ENCODE measurements around the gene PDE4B. TPM values are rescaled to one million over a fixed set of nuclear protein-coding genes. Genes with fewer than 3 reads are reported as not detected.
"Not testable (repeated sequence)": the region's sequence is repeated elsewhere in the genome, so short reads cannot be mapped to it uniquely, and the experiment has no call there.

The PDE4B gene
- total RNA-seq, 1 experiment from 2014 or later, result 6.9 TPM

DNA sequence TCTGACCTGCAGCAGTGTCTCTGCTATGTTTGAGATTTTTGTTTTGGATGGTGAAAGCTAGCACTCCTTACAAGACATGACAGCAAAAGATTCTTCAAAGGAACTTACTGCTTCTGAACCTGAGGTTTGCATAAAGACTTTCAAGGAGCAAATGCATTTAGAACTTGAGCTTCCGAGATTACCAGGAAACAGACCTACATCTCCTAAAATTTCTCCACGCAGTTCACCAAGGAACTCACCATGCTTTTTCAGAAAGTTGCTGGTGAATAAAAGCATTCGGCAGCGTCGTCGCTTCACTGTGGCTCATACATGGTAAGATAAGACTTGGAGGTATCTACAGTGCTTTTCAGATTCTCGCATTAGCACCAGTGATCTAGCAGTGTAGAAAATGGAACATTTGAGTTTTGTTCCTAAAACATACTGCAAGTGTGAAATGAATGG lies 200.2 kb downstream of the PDE4B start:
- DNase-seq (ENCODE audit: low read depth), result no peak

GRCh38 chr1:65994223-65994622 lies 201.5 kb downstream of the PDE4B start:
- DNase-seq (ENCODE audit: low read depth), result no peak

GRCh38 chr1:65995336-65995735 lies 202.6 kb downstream of the PDE4B start:
- DNase-seq (ENCODE audit: low read depth), result no peak

GRCh38 chr1:65995928-65996327 lies 203.2 kb downstream of the PDE4B start:
- no peak for DNase-seq (ENCODE audit: low read depth)

- DNase-seq (ENCODE audit: low read depth), result no peak
Observed at GRCh38 chr1:65997693-65998092, 205.0 kb downstream of the PDE4B start.

GRCh38 chr1:65998763-65999583 lies 206.3 kb downstream of the PDE4B start:
- no peak for DNase-seq (ENCODE audit: low read depth)

- no peak for DNase-seq (ENCODE audit: low read depth)
Observed at GRCh38 chr1:66000033-66000637, 207.4 kb downstream of the PDE4B start.

DNA sequence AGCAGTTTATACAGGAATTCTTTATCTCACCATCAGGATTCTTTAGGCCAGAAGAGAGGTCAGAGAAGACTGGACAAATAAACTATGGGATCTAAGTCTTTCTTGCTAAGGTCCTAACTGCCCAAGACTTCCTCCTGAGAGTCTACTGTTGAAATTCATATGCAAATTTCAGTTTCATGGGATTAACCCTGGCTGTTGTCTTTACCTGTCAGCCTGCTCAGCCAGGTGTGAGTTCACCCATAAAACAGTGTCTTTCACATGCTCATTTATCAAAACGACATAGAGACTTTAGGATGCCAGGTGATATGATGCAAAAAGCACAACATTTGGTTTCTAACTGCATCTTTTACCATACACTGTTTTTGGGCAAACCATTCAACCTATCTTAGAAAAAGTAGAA lies 211.0 kb downstream of the PDE4B start:
- no peak for DNase-seq (ENCODE audit: low read depth)

GRCh38 chr1:66006534-66006933 lies 213.8 kb downstream of the PDE4B start:
- not testable (repeated sequence) for DNase-seq (ENCODE audit: low read depth)

DNA sequence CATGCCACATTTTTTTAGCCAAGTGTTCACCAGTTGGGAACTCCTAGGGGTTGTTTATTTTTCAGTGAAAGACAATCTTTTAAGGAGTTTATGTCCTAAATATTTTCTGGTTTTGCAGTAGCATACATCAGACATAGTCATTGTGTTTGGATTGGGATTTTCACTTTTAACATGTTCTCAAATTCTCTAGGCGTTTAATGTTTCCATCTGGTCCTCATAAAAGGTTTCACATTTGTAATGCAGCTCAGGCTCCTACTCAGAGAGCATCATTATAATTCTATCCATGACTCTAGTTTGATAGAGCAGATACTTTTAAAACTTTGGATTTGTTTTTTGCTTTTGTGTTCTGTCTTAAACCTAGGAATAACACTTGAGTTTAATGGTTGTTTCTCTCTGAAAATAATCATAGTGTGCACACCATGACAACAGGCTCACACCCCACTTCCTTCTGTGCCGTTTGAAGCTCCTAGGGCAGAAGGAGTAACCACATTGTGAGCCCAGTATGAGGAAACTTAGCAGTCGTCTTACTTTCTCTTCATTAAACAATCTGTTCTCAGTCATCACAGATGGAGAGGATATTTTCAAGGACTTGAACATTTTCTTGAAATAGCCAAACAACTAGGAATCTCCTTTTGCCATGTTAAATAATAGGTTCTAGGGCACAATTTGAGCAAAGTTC lies 219.6 kb downstream of the PDE4B start:
- no peak for DNase-seq (ENCODE audit: low read depth)

DNA sequence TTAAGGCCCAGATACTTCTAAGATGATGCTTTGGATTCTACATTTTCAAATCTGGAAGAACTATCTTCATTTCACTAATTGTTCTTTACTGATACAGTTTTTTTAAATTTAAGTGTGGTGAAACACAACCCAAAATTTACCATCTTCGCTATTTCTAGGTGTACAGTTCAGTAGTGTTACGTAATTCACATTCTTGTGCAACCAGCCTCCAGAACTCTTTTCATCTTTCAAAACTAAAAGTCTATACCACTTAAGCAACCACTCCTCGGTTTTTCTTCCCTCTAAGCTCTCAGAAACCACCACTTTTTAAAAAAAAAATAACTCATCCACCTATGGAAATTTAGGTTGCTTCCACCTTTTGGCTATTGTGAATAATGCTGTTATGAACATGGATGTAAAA lies 220.7 kb downstream of the PDE4B start:
- DNase-seq (ENCODE audit: low read depth), result no peak

GRCh38 chr1:66022904-66023620 lies 230.4 kb downstream of the PDE4B start:
- DNase-seq (ENCODE audit: low read depth), result no peak

- no peak for DNase-seq (ENCODE audit: low read depth)
Observed at GRCh38 chr1:66025188-66025587, 232.5 kb downstream of the PDE4B start.

- DNase-seq (ENCODE audit: low read depth), result no peak
Observed at GRCh38 chr1:66028035-66028434, 235.3 kb downstream of the PDE4B start.

DNA sequence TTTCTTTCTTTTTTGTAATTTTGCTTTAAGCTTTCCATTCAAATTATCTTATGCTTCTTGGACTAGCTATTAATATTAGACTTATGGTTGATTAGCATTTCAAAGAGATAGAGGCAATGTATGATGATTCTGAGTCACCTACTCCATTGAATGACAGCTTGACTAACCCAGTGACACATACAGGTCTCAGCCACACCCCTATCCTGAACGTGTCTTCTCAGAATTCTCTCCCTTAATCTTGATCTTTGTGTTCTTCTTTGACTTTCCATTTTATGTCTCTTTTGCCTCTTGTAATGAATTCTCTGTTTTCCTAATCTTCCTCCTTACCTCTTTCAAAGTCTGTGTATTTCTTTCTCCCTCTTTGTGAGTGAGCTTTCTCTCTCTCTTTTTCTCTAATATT lies 241.1 kb downstream of the PDE4B start:
- peak; percentile 6 for DNase-seq (ENCODE audit: low read depth)

DNA sequence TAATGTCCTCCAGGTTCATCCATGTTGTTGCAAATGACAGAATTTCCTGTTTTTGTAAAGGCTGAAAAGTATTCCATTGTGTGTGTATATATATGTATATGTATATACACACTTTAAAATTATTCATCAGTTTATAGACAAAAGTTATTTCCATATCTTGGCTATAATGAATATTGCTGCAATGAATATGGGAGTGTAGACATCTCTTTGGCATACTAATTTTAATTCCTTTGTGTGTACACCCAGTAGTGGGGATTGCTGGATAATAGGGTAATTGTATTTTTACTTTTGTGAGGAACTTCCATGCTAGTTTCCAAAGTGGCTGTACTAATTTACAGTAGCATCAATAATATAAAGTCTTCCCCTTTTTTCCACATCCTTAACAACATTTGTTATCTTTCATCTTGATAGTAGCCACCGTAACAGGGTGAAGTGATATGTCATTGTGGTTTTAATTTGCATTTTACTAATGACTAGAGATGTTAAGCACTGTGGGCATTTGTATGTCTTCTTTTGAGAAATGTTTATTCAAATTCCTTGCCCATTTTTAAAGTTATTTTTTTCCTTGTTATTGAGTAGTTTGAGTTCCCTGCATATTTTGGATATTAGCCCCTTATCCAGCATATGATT lies 243.0 kb downstream of the PDE4B start:
- DNase-seq (ENCODE audit: low read depth), result no peak

DNA sequence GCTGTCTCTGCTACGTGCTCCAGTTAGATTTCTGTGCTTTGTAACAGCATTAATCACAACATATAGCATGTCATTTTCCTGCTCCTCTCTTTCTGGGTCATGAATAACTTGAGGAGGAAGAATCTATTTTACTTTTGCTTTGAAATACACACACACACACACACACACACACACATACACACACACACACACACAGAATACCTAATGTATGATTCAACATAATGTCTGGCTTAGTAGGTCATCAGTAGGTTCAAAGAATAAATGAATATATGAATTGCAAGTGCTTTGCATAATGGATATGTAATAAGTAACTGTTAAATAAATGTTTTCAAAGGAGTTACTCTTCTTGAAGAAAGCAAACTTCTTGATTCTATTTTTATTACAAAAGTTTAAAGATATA lies 249.0 kb downstream of the PDE4B start:
- no peak for DNase-seq (ENCODE audit: low read depth)

- DNase-seq (ENCODE audit: low read depth), result no peak
Observed at GRCh38 chr1:66043186-66043585, 250.5 kb downstream of the PDE4B start.

DNA sequence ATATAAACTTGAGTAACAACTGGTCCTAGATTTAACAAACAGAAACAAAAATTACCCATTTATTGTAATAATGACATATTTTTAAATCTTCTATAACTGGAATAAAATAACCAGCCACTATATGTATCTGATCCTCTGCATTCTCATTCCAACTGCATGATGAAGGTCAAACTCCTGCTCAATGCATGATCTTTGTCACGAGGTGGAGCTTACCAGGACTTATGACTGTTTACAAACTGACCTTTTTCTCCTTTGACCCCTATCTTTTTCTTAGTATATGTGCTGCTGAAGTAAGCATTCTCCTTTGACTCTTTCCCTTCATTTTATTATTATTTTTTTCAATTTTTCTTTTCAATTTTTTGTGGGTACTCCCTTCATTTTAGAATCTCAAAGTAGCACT lies 252.2 kb downstream of the PDE4B start:
- no peak for DNase-seq (ENCODE audit: low read depth)

- DNase-seq (ENCODE audit: low read depth), result no peak
Observed at GRCh38 chr1:66046415-66046814, 253.7 kb downstream of the PDE4B start.

GRCh38 chr1:66048011-66048410 lies 255.3 kb downstream of the PDE4B start:
- DNase-seq (ENCODE audit: low read depth), result no peak

DNA sequence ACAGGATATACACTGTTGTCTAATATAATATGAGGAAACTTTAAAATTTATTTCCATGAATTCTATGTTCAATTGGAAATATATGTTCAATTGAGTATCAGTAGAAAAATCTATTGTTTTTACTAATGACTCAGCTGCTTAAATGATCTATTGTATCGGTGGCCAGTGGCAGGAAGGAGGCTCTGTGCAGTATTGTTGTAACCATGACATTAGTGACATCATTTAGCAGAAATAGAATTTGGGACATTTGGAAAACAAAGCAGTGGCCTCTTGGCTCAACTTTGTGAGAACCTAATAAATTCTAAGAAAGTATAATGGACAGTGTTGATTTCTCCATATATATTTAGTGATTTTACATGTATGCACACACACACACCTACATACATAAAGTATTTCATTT lies 257.4 kb downstream of the PDE4B start:
- no peak for DNase-seq (ENCODE audit: low read depth)
